Neuron (in vitro differentiated cells): ENCODE measurements around the gene SLC7A1.

Experiments
- H2AFZ ChIP-seq: one replicate; pipeline ENCODE4 v1.6.1; 2013; ENCODE audit warnings: low read depth, mild to moderate bottlenecking, inconsistent platforms, low read length, moderate library complexity
- H3K27me3 ChIP-seq: one replicate; pipeline ENCODE4 v1.6.1; 2013; ENCODE audit warnings: low read length; ENCODE audit not compliant: insufficient read depth
- H3K36me3 ChIP-seq: one replicate; pipeline ENCODE4 v1.6.1; 2013; ENCODE audit warnings: low read length; ENCODE audit not compliant: insufficient read depth
- H3K4me1 ChIP-seq: one replicate; pipeline ENCODE4 v1.6.1; 2013; ENCODE audit warnings: low read length; ENCODE audit not compliant: insufficient read depth
- H3K4me3 ChIP-seq: 2 replicates; pipeline ENCODE4 v1.5.1; 2013; ENCODE audit warnings: mild to moderate bottlenecking, low read length, moderate library complexity
- H3K9me3 ChIP-seq: one replicate; pipeline ENCODE4 v1.6.1; 2013; ENCODE audit warnings: low read length

SLC7A1 gene

DNA sequence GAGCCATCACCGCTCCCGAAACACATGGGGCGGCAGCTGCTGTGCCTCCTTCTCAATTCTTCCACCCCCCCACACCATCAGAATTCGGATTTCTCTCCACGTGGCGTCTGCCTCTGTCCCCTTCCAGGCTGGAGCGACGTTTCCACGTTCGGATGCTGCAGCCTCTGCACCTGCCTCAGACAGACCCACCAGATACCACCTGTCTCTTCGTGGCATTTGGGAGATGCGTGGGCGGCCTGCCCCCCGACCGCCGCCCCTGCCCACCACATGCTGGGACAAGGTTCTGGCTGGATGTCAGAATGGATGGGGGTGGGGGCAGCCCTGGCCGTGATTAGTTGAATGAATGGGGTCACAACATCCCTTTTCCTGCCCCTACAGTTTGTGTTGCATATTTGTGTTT lies 90.0 kb downstream of the SLC7A1 start:
- Histone ChIP-seq H3K27me3 (no peaks in the 10 kb centered on the region), H3K9me3 (no peaks in the 10 kb centered on the region), H3K4me1 (peaks cover 3% of the 10 kb centered on the region), H2AFZ (no peak overlapping the region), H3K36me3 (no peaks in the 10 kb centered on the region), H3K4me3 (no peak overlapping the region)

DNA sequence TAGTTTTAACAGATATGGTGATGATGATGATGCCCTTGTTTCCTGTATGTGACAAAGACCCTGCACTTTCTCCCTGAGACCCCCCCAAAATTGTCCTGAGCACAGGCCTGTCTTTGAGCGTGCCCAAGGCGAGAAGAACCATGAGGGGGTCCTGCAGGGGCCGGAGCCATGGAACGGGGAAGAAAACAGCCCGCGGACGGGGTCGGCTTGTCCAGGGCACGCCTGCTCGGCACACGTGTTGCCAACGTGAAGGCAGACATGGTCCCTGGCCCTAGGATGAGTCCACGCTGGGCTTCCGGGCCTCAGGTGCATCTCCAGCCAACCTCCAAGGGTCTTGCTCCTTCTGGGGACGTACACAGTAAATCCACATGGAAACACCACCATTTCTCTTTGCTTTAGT lies 90.8 kb downstream of the SLC7A1 start:
- Histone ChIP-seq H2AFZ (no peak overlapping the region), H3K9me3 (no peaks in the 10 kb centered on the region), H3K4me3 (no peak overlapping the region), H3K27me3 (no peaks in the 10 kb centered on the region), H3K4me1 (peaks cover 5% of the 10 kb centered on the region), H3K36me3 (no peaks in the 10 kb centered on the region)

DNA sequence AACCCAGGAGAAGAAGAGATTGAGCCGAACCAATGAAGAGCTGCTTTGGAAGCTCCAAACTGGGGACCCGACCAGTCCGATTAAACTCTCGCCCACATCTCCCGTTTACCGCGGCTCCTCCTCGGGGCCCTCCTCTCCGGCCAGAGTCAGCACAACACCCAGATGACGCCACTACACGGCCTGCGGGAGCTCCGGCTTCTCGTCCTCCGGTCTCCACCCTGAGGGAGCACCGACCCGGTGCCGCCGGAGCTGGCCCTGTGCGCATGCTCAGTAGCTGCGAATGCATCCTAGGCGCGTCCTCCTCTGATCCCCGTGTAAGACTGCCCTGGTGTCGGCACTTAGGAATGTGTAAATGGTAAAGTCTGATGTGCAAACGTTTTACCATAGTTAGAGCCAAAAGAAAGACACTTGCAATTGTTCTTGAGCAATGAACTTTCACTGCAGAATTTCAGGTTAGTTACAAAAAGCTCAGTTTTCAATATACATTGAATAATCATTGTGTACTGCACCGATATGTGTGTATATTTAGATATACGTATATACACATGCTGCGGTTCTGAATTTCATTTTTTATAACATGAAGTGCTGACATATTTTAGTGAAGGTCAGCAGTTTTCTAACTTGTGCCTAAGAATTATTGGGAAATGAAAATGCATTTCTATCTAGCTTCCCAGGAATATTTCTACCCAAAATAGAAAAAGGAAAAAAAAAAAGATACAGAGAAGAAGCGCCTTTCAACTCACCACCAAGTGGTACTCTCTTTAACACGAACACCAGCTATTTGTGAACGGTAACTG lies 92.2 kb downstream of the SLC7A1 start:
- Histone ChIP-seq H3K36me3 (no peaks in the 10 kb centered on the region), H3K9me3 (no peaks in the 10 kb centered on the region), H3K4me3 (no peak overlapping the region), H3K4me1 (peaks cover 3% of the 10 kb centered on the region), H3K27me3 (no peaks in the 10 kb centered on the region), H2AFZ (no peak overlapping the region)

DNA sequence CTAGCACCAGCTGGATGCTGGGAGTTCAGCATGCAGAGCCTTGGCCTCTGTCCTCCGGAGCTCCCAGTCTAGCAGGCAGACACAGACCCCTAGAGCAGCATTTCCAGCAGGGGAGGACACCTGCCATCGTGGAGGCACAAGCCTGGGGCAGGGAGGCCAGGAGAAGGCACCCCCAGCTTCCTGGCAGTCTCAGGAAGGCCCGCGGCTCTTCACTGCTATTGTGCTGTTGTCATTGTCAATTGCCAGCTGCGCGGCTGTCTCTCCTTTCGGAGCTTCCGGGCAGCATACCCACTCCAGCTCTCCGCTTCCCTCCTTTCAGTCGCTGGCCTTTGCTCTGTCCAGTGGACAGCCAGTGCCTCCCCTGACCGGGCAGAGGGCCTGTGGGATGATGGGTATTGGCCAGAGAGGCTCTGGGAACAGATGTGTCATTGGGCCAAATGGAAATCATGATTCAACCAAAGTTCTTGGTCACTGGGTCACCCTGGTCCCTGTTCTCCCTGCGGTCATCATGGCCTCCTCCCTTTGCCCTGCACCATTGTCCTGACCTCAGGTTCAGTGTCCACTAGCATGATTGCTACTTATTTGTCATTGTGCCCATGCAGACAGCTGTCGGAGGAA lies 93.0 kb downstream of the SLC7A1 start:
- Histone ChIP-seq H3K4me1 (peaks cover 4% of the 10 kb centered on the region), H2AFZ (no peak overlapping the region), H3K36me3 (no peaks in the 10 kb centered on the region), H3K4me3 (no peak overlapping the region), H3K9me3 (no peaks in the 10 kb centered on the region), H3K27me3 (no peaks in the 10 kb centered on the region)

DNA sequence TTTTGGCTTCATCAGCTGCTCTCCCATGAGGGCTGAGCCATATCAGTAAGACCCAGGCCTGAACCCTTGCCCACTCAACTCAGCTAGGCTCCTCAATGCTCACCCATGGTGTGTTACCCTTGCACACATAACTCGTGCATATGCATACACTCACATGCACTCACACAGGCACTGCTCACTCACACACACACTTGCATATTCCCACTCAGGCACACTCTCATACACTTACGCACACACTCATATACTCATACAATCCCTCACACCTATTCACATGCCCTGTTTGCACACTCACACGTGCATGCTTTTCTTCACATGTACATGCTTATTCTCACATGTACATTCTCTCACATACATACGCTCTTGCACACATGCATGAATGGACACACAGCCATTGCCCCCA lies 93.8 kb downstream of the SLC7A1 start:
- Histone ChIP-seq H3K9me3 (no peaks in the 10 kb centered on the region), H3K36me3 (no peaks in the 10 kb centered on the region), H3K4me1 (peaks cover 12% of the 10 kb centered on the region), H2AFZ (no peak overlapping the region), H3K27me3 (no peaks in the 10 kb centered on the region), H3K4me3 (no peak overlapping the region)

DNA sequence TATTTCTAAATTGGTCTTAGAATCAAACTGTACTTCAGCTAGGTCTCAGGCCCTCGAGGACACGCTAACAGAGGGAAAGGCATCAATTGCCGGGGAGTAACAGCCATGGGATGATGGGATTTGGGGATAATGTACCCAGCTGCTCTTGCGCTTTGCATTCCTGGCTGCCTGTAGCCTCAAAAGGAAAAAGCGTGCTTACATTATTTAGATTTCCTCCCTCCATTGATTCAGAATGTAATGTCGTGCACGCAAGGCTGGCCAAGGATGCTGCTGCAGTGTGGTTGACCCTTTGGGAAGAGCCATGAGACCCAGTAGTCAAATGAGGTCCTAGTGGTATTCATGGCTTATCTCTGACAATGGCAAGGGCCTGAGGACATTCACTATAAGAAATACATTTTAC lies 95.1 kb downstream of the SLC7A1 start:
- peaks cover 18% of the 10 kb centered on the region for H3K4me1 ChIP-seq
- H3K27me3 ChIP-seq = no peaks in the 10 kb centered on the region
- no peak overlapping the region for H2AFZ ChIP-seq

DNA sequence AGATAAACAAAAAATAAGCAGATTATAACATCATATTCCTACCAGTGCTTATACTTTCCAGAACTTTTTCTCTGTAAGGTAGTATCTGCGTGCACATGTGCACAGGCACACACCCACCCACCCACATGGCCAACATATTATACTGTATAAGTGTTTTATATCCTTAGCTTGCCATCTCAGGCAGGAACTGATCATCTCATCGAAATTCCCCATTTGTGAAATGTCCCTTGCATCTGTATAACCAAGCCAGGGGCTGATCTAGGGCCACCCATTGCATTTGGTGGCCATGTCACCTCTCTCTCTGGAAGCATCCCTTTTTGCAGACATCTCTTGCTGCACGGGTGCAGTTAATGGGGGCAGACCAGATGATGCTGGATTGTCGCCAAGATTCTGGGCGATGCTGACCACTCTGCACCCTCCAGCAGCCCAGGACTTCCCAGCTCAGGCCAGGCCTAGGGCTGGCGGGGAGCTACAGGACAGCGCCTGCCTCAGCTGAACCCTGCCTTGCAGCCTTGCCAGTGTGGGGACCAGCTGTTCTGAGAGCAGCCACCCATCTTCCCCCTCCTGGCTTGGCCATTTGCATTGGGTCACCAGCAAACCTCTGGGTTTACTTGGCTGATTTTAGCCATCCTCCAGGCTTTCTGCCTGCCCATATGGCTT lies 95.9 kb downstream of the SLC7A1 start:
- Histone ChIP-seq H3K27me3 (no peaks in the 10 kb centered on the region), H3K4me1 (peaks cover 18% of the 10 kb centered on the region), H2AFZ (no peak overlapping the region), H3K4me3 (no peak overlapping the region), H3K36me3 (no peaks in the 10 kb centered on the region), H3K9me3 (no peaks in the 10 kb centered on the region)

More for the DNA sequence above, 95.1 kb downstream of the SLC7A1 start:
- Histone ChIP-seq H3K4me3 (no peak overlapping the region), H3K36me3 (no peaks in the 10 kb centered on the region), H3K9me3 (no peaks in the 10 kb centered on the region)

DNA sequence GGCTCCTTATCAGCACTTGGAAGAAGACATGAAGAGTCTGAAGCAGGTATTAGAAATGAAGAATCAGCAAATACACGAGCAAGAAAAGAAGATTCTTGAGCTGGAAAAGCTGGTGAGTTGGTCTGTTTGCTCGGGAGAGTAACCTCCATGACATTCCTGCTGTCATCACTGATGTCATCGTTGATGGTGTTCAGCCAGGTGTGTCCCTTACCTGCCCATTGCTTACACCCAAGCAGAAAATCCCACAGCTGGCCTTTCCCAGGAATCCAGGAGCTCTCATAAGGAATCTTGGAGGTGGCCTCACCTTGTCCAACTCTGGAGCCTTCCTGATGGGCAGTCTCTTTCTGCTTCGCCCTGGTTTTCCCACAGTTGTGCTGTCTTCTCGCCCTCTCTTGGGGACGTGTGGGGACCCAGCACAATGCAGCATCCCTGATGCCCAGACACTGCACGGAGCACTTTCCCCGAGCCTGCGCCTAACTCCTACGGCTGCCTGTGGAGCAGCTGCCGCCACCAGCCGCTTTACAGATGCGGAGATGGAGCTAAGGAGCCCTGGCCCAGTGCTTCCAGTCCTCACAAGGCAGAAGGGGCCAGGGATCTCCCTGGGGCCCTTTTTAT lies 97.0 kb downstream of the SLC7A1 start:
- Histone ChIP-seq H3K9me3 (no peaks in the 10 kb centered on the region), H3K36me3 (no peaks in the 10 kb centered on the region), H3K27me3 (no peaks in the 10 kb centered on the region), H3K4me3 (no peak overlapping the region), H3K4me1 (peaks cover 18% of the 10 kb centered on the region), H2AFZ (no peak overlapping the region)

DNA sequence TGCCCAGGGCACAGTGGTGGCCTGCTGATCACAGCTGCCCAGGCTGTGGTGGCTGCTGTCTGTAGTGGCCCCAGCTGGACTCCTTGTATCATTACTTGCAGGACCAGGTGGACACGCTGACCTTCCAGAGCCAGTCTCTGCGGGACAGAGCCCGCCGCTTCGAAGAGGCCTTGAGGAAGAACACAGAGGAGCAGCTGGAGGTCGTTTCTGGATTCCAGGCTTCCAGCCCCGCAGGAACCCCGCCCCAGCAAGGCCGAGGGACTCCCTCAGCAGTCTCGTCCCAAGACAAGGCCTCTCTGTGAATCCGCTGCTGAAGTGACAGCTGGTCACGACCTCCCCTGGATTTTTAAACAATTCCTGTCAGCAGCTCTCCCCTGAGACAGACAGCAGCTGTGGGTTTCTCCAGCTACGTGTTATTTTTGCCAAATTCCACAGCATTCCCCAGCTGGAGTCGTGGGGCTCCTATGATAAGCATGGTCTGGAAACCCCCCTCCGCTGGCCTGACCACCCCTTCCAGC lies 98.3 kb downstream of the SLC7A1 start:
- no peak overlapping the region for H3K4me3 ChIP-seq
- H3K9me3 ChIP-seq = no peaks in the 10 kb centered on the region
- peaks cover 18% of the 10 kb centered on the region for H3K4me1 ChIP-seq
- no peaks in the 10 kb centered on the region for H3K27me3 ChIP-seq
- no peaks in the 10 kb centered on the region for H3K36me3 ChIP-seq
- H2AFZ ChIP-seq = no peak overlapping the region

DNA sequence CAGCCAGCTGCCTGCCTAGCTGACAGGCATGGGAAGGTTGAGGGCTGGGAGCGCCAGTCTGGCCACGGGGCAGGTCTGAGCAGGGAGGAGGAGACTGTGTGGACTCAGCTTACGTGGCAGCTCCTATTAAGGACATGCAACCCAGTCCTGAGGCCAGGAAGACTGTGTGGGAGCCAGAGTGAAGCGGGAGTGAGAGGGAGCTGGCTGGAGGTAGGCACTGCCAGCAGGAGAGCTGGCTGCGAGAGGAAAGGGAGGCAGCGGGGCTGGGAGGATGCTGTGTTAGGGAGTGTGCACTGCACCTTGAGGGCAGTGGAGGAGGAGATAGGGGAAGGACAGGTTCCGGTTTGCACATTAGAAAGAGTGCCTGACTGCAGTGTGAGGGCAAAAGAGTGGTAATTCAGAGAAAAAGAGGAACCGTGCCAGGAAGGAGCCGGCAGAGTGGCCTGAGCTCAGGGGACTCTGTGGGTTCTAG lies 99.2 kb downstream of the SLC7A1 start:
- no peaks in the 10 kb centered on the region for H3K27me3 ChIP-seq
- H3K9me3 ChIP-seq = no peaks in the 10 kb centered on the region
- no peak overlapping the region for H3K4me3 ChIP-seq
- no peak overlapping the region for H2AFZ ChIP-seq
- H3K36me3 ChIP-seq = no peaks in the 10 kb centered on the region
- peaks cover 18% of the 10 kb centered on the region for H3K4me1 ChIP-seq

DNA sequence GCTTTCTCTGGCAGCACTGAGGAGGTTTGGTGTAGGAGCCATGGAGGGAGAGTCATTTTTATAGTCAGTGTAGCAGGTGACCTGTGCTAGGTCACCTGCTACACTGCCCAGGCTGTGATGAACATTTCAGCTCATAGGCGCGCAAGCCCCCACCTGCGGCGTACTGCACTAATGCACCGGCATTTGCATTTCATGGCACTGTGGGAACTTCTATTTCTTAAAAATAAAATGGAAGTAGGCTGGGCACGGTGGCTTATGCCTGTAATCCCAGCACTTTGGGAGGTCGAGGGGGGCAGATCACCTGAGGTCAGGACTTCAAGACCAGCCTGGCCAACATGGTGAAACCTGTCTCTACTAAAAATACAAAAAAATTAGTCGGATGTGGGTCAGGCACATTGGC lies 101.0 kb downstream of the SLC7A1 start:
- Histone ChIP-seq H3K36me3 (no peaks in the 10 kb centered on the region), H3K4me3 (no peak overlapping the region), H2AFZ (no peak overlapping the region), H3K27me3 (no peaks in the 10 kb centered on the region), H3K9me3 (no peaks in the 10 kb centered on the region), H3K4me1 (peaks cover 15% of the 10 kb centered on the region)

DNA sequence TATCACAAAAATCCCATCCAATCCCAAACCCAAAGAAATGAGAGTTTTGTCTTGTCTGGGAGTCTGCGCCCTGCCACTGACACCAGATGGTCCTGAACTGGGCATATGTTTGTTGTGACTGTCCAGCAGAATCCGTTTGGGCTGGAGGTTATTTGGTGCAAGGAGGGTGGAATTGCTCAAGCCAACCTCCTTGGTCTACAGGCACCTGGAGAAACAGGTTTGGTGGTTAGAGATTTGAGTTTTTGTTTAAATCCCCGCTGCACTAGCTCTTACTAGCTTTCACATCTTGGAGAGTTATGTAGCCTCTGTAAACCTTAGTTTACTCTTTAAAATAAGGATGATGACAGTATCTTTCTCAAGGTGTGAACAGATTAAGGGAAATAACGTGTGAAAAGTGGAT lies 101.7 kb downstream of the SLC7A1 start:
- Histone ChIP-seq H3K27me3 (no peaks in the 10 kb centered on the region), H3K4me1 (peaks cover 15% of the 10 kb centered on the region), H3K4me3 (no peak overlapping the region), H2AFZ (no peak overlapping the region), H3K36me3 (no peaks in the 10 kb centered on the region), H3K9me3 (no peaks in the 10 kb centered on the region)

DNA sequence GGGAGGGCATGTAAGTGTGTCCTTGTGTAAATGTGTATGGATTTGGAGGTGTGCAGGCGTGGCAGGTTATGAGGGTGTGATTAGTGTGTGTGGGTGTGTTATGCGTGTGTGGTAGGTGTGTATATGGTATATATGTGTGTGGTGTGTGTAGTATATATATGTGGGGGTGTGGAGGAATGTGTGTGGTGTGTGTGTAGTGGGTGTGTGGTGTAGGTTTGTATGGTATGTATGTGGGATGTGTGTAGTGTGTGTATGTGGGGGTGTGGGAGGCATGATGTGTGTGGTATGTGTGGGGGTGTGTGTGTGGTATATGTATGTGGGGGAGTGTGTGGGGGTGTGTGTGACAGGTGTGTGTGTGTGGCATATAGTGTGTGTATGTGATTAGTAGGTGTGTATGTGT lies 104.2 kb downstream of the SLC7A1 start:
- Histone ChIP-seq H3K27me3 (no peaks in the 10 kb centered on the region), H3K4me1 (peaks cover 1% of the 10 kb centered on the region), H3K36me3 (no peaks in the 10 kb centered on the region), H2AFZ (no peak overlapping the region), H3K9me3 (no peaks in the 10 kb centered on the region), H3K4me3 (no peak overlapping the region)
